Upper lobe of left lung (tissue), 4 donors: ENCODE results near the gene FRMPD1.

Experiments used
- CTCF ChIP-seq, 6 experiments: fragments of 450-650 bp in 4 of 6; fragments of 200-600 bp in 2 of 6; sonication (generic) in 2 of 6; IDR thresholded peaks; one replicate each; pipeline ENCODE4 v1.5.1; 2016 to 2019; ENCODE audit warnings: antibody characterized with exemption in 6 of 6
- EP300 ChIP-seq, 4 donors: sonication (generic); formaldehyde crosslinking; IDR thresholded peaks; one replicate each; pipeline ENCODE4 v1.5.1; 2017; ENCODE audit warnings: antibody characterized with exemption in 4 of 4, control low read depth in 2 of 4

- TF ChIP-seq CTCF (IDR thresholded peaks at IDR 0.05) (no peak), EP300 (IDR thresholded peaks at IDR 0.05) (no peak)
These were observed 28.1 kb downstream of the FRMPD1 start for GRCh38 chr9:37678789-37679273.
